GM23338 (cell line): Measurements from ENCODE around the gene SIDT2. TPM values are rescaled to one million over a fixed set of nuclear protein-coding genes. Genes with fewer than 3 reads are reported as not detected.

Experiments
- ATAC-seq: fragments of 200-7000 bp; cut with Tn5 transposase; 3 replicates; pipeline ENCODE4 v1.9.1; 2020
- DNase-seq: peaks from one replicate; pipeline ENCODE4 v3.0.0-alpha.2; 2015; ENCODE audit warnings: low spot score
- H2AFZ ChIP-seq: fragments of 200-600 bp; sonication (generic); 2 replicates; pipeline ENCODE4 v1.8.0; 2016; ENCODE audit warnings: antibody characterized with exemption, mild to moderate bottlenecking, moderate library complexity
- H3F3A ChIP-seq: fragments of 200-600 bp; sonication (generic); replicated peaks from 2 replicates; pipeline ENCODE4 v1.8.0; 2017; ENCODE audit warnings: antibody characterized with exemption, mixed run types, low read depth
- H3K27ac ChIP-seq: fragments of 200-600 bp; sonication (generic); 2 replicates; pipeline ENCODE4 v1.6.1; 2016; ENCODE audit warnings: low read depth
- H3K27me3 ChIP-seq: fragments of 200-600 bp; sonication (generic); 2 replicates; pipeline ENCODE4 v1.8.0; 2016; ENCODE audit warnings: mild to moderate bottlenecking, mixed run types, moderate library complexity; ENCODE audit not compliant: insufficient read depth
- H3K36me3 ChIP-seq: fragments of 200-600 bp; sonication (generic); 2 replicates; pipeline ENCODE4 v1.8.0; 2016; ENCODE audit warnings: mild to moderate bottlenecking; ENCODE audit not compliant: insufficient read depth
- H3K4me1 ChIP-seq: fragments of 200-600 bp; sonication (generic); 2 replicates; pipeline ENCODE4 v1.8.0; 2016; ENCODE audit warnings: mild to moderate bottlenecking, moderate library complexity; ENCODE audit not compliant: insufficient read depth
- H3K4me2 ChIP-seq: fragments of 200-600 bp; sonication (generic); 2 replicates; pipeline ENCODE4 v1.7.1; 2017; ENCODE audit warnings: mixed run types
- H3K4me3 ChIP-seq: fragments of 200-600 bp; sonication (generic); 2 replicates; pipeline ENCODE4 v1.6.1; 2016; ENCODE audit warnings: mixed run types
- H3K79me2 ChIP-seq: fragments of 200-600 bp; sonication (generic); replicated peaks from 2 replicates; pipeline ENCODE4 v1.8.0; 2017; ENCODE audit warnings: mild to moderate bottlenecking; ENCODE audit not compliant: insufficient read depth
- H3K9me2 ChIP-seq: fragments of 200-600 bp; sonication (generic); 2 replicates; pipeline ENCODE4 v1.8.0; 2017; ENCODE audit not compliant: insufficient read depth
- H4K20me1 ChIP-seq: fragments of 200-600 bp; sonication (generic); replicated peaks from 2 replicates; pipeline ENCODE4 v1.8.0; 2017; ENCODE audit warnings: mild to moderate bottlenecking; ENCODE audit not compliant: insufficient read depth
- H3K27ac Mint-ChIP-seq: 2 replicates; pipeline ENCODE4 v1.8.0; 2020; ENCODE audit warnings: inconsistent platforms, mild to moderate bottlenecking, moderate library complexity, mixed read lengths
- H3K27me3 Mint-ChIP-seq: 3 replicates; pipeline ENCODE4 v1.8.0; 2022; ENCODE audit warnings: low read depth, mild to moderate bottlenecking, moderate library complexity, mixed read lengths, inconsistent platforms; ENCODE audit not compliant: insufficient read depth, poor library complexity
- H3K36me3 Mint-ChIP-seq: 3 replicates; pipeline ENCODE4 v1.8.0; 2021; ENCODE audit warnings: low read depth, mild to moderate bottlenecking, inconsistent platforms, moderate library complexity, mixed read lengths
- H3K4me1 Mint-ChIP-seq: 3 replicates; pipeline ENCODE4 v1.8.0; 2020; ENCODE audit warnings: mild to moderate bottlenecking, inconsistent platforms, mixed read lengths
- H3K4me3 Mint-ChIP-seq: 3 replicates; pipeline ENCODE4 v1.8.0; 2021; ENCODE audit warnings: moderate library complexity, mild to moderate bottlenecking, inconsistent platforms, mixed read lengths
- H3K9me3 Mint-ChIP-seq: 3 replicates; pipeline ENCODE4 v1.8.0; 2020; ENCODE audit warnings: moderate library complexity, mild to moderate bottlenecking, inconsistent platforms, mixed read lengths
- CREB1 ChIP-seq: fragments of 250-450 bp; sonication (Bioruptor Pico); IDR thresholded peaks from 2 replicates; pipeline ENCODE4 v1.5.0; 2020; ENCODE audit warnings: low read depth, mild to moderate bottlenecking, moderate library complexity
- CTCF ChIP-seq, 2 experiments: fragments of 200-600 bp in 1 of 2; sonication (generic) in 1 of 2; conservative IDR thresholded peaks; 2 replicates each; pipeline versions ENCODE4 v1.5.1 to v1.6.1; 2016 to 2017; ENCODE audit warnings: antibody characterized with exemption in 2 of 2, low read depth in 2 of 2, mild to moderate bottlenecking in 2 of 2, moderate library complexity in 1 of 2
- ETS1 ChIP-seq: IDR thresholded peaks from 2 replicates; pipeline ENCODE4 v1.6.1; 2016; ENCODE audit warnings: antibody characterized with exemption
- EZH2 ChIP-seq: fragments of 200-600 bp; sonication (generic); IDR thresholded peaks from one replicate; pipeline ENCODE4 v1.8.0; 2017; ENCODE audit warnings: antibody characterized with exemption, mild to moderate bottlenecking, low read depth; ENCODE audit not compliant: unreplicated experiment
- EZH2phosphoT487 ChIP-seq: fragments of 200-600 bp; sonication (generic); IDR thresholded peaks from one replicate; pipeline ENCODE4 v1.8.1; 2018; ENCODE audit warnings: antibody characterized with exemption; ENCODE audit not compliant: unreplicated experiment
- JUNB ChIP-seq: IDR thresholded peaks from one replicate; pipeline ENCODE4 v1.6.1; 2016; ENCODE audit warnings: antibody characterized with exemption; ENCODE audit not compliant: unreplicated experiment
- NANOG ChIP-seq: IDR thresholded peaks from 2 replicates; pipeline ENCODE4 v1.6.1; 2016; ENCODE audit warnings: antibody characterized with exemption, borderline replicate concordance
- POLR2AphosphoS5 ChIP-seq: IDR thresholded peaks from 2 replicates; pipeline ENCODE4 v1.6.1; 2016; ENCODE audit warnings: antibody characterized with exemption, low read depth
- REST ChIP-seq: IDR thresholded peaks from one replicate; pipeline ENCODE4 v1.6.1; 2018; ENCODE audit warnings: antibody characterized with exemption; ENCODE audit not compliant: unreplicated experiment
- STAT1 ChIP-seq: IDR thresholded peaks from one replicate; pipeline ENCODE4 v1.6.1; 2016; ENCODE audit warnings: antibody characterized with exemption; ENCODE audit not compliant: unreplicated experiment
- ZNF114 ChIP-seq: fragments of 250-450 bp; sonication (Bioruptor Pico); IDR thresholded peaks from 2 replicates; pipeline ENCODE4 v1.5.0; 2020; ENCODE audit warnings: mild to moderate bottlenecking, moderate library complexity
- ZNF331 ChIP-seq: fragments of 250-450 bp; sonication (Bioruptor Pico); IDR thresholded peaks from 2 replicates; pipeline ENCODE4 v1.5.0; 2020; ENCODE audit warnings: low read depth, mild to moderate bottlenecking, moderate library complexity
- ZNF462 ChIP-seq: fragments of 250-450 bp; sonication (Bioruptor Pico); IDR thresholded peaks from 2 replicates; pipeline ENCODE4 v1.5.0; 2020; ENCODE audit warnings: mild to moderate bottlenecking, moderate library complexity
- polyA plus RNA-seq: library from polyadenylated mRNA; unstranded; fragments of >200 nt; fragmentation: Nextera tagmentation; extraction: Ambion mirVana; gene quantifications from 2 replicates; pipeline ENCODE4 v1.2.1, GENCODE V29; 2016
- total RNA-seq: library from RNA; depleted of rRNA; stranded (reverse); fragments of >200 nt; shearing (Covaris generic); gene quantifications from 2 replicates; pipeline ENCODE4 v1.2.3, GENCODE V29; 2014

The SIDT2 gene
- total and polyA plus RNA-seq, 2 experiments from 2014 or later = 7.5 to 12.1 TPM

- no peaks in the 10 kb centered on the region for H3K27me3 ChIP-seq
- H3K27ac ChIP-seq = no peak overlapping the region
- peaks cover 73% of the 10 kb centered on the region; the same call in 2 of the 3 replicates for H3K36me3 Mint-ChIP-seq
- H3K9me3 Mint-ChIP-seq = no peaks in the 10 kb centered on the region; the same call in 2 of the 3 replicates
- ATAC-seq = no peak
- no peak for DNase-seq
- H3F3A ChIP-seq = peaks cover 8% of the 10 kb centered on the region; the same call in 1 of the 2 replicates
- no peaks in the 10 kb centered on the region for H3K9me2 ChIP-seq
- H3K79me2 ChIP-seq = peaks cover 94% of the 10 kb centered on the region
- H3K4me3 ChIP-seq = no peak overlapping the region
- no peak for TF ChIP-seq EZH2phosphoT487
- TF ChIP-seq POLR2AphosphoS5 = no peak
- no peak for TF ChIP-seq REST
- TF ChIP-seq ETS1 = no peak
- TF ChIP-seq STAT1 = no peak
- TF ChIP-seq ZNF331 (CRISPR knock-in tag) = no peak
- no peak for TF ChIP-seq CTCF (conservative IDR thresholded peaks at IDR 0.05; ENCODE audit: low read depth in 2 of 2)
- TF ChIP-seq EZH2 = no peak
- no peak for TF ChIP-seq ZNF114 (CRISPR knock-in tag)
- no peak for TF ChIP-seq JUNB
- TF ChIP-seq CREB1 = no peak
- TF ChIP-seq NANOG = no peak
- no peak for TF ChIP-seq ZNF462 (CRISPR knock-in tag)
- H3K4me2 ChIP-seq = no peak overlapping the region
- no peaks in the 10 kb centered on the region for H3K4me1 Mint-ChIP-seq
- peaks cover 49% of the 10 kb centered on the region for H3K36me3 ChIP-seq
- no peaks in the 10 kb centered on the region for H3K27me3 Mint-ChIP-seq
- no peak overlapping the region for H3K27ac Mint-ChIP-seq
- peaks cover 65% of the 10 kb centered on the region for H4K20me1 ChIP-seq
- no peaks in the 10 kb centered on the region; the same call in 1 of the 2 replicates for H3K4me1 ChIP-seq
- H3K4me3 Mint-ChIP-seq = no peak overlapping the region
- no peak overlapping the region for H2AFZ ChIP-seq
These were observed 21.0 kb upstream of the SIDT2 start for GRCh38 chr11:117157507-117157906.
